Measurements from ENCODE around the gene SAMMSON.

DNA sequence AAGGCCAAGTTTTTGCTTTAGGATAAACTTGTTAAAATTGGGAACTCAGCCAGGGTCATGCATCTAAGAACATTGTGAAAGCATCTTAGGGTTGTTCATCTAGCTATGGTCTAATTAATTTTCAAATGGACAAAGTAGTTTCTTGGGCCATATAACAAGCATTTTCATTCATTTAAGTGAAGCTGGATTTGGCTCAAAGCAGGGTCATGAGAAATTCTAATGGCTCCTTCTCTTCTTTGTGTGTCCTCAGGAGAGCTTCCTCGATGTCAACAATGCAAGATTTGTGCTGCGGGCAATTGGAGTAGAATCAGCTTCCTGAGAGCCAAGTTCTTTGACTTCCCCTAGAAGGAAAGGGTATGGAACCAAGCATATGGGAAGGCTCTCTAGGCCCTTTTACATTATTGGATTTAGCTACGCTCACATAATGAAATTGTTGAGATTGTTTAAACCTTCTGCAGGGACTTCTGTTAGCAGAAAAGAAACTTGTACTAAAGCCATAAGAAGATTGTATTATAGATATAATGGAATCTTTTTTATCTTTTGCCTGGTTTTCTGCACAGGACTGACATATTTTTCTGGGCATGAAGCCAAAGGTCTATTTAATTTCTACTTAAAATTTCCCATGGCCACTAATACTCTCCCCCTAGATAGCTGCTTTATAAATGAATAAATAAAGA, 1.8 kb upstream of the SAMMSON start:
- no peak for TF ChIP-seq POLR2A (IDR thresholded peaks at IDR 0.05; ENCODE audit: low read length)
- TF ChIP-seq GATA1 (IDR thresholded peaks at IDR 0.05; ENCODE audit: low read depth, low read length): no peak
